ENCODE data around the gene STARD13. TPM values are rescaled to one million over a fixed set of nuclear protein-coding genes. Genes with fewer than 3 reads are reported as not detected.

Gene STARD13
- total RNA-seq, 2 experiments from 2014 or later = 0.57 TPM; not detected in 1

DNA sequence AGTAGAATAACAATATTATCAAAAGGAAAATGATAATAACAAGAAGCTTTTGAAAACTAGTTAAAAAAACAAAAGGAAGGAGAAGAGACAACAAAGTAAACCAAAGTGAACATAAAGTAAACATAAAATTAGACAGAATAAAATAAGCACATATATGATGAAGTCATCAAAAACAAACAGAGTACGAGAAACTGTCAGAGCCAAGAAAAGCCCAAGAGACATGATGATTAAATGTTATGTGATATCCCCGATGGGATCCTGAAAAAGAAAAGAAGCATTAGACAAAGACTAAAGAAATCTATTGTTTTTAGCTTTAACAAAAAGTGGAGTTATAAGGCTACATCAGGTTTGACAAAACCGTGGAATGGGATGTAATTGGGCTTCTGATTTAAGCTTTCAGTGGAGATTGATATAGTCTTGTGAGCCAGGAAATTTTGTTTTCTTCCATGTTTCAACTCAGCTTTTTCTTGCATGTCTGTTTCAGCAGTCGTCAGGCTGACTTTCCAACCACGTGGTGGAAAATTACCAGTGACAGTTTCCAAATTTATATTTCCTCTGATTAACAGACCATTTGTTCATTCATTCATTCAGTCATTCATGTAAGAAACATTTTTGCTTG lies 204.5 kb downstream of the STARD13 start:
- Histone ChIP-seq H2AFZ (ENCODE audit: low read length) (no peak overlapping the region), H3K9me2 (ENCODE audit: insufficient read depth, low read length) (no peaks in the 10 kb centered on the region), H3K27ac (ENCODE audit: low read depth, low read length, poor library complexity, severe bottlenecking) (no peak overlapping the region), H3K36me3 (ENCODE audit: insufficient read depth, low read length) (no peaks in the 10 kb centered on the region), H3K9me3 (ENCODE audit: low read length) (no peaks in the 10 kb centered on the region), H3K79me2 (ENCODE audit: insufficient read depth, low read depth, low read length) (no peaks in the 10 kb centered on the region), H3K4me3 (ENCODE audit: low read depth, low read length, poor library complexity, severe bottlenecking) (no peak overlapping the region), H3K4me2 (ENCODE audit: low read length) (no peak overlapping the region), H4K20me1 (ENCODE audit: insufficient read depth, low read length) (no peaks in the 10 kb centered on the region), H3K4me1 (ENCODE audit: insufficient read depth, low read length, poor library complexity, severe bottlenecking) (no peaks in the 10 kb centered on the region)
- POLR2A ChIA-PET = interaction anchor here (0.7 to 1.3 kb wide), 3 partner anchors 12 to 65 kb away, joined by 3 to 5 read pairs (median 3); no protein-coding TSS in a partner anchor
- no TSS peak for BruUV-seq (replicated peaks)
- TF ChIP-seq, protein P1, sequence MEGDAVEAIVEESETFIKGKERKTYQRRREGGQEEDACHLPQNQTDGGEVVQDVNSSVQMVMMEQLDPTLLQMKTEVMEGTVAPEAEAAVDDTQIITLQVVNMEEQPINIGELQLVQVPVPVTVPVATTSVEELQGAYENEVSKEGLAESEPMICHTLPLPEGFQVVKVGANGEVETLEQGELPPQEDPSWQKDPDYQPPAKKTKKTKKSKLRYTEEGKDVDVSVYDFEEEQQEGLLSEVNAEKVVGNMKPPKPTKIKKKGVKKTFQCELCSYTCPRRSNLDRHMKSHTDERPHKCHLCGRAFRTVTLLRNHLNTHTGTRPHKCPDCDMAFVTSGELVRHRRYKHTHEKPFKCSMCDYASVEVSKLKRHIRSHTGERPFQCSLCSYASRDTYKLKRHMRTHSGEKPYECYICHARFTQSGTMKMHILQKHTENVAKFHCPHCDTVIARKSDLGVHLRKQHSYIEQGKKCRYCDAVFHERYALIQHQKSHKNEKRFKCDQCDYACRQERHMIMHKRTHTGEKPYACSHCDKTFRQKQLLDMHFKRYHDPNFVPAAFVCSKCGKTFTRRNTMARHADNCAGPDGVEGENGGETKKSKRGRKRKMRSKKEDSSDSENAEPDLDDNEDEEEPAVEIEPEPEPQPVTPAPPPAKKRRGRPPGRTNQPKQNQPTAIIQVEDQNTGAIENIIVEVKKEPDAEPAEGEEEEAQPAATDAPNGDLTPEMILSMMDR (conservative IDR thresholded peaks at IDR 0.05; ENCODE audit: low read length) = no peak
- no peak for TF ChIP-seq EZH2phosphoT487 (IDR thresholded peaks at IDR 0.05; ENCODE audit: borderline replicate concordance, low read depth, low read length)
- CTCF ChIA-PET (ENCODE audit: unreplicated experiment) = no interaction called here
- no peak for DNase-seq (ENCODE audit: low spot score)
- intact Hi-C loops (cut with micrococcal nuclease; ENCODE audit: unreplicated experiment) = no loop called here

GRCh38 chr13:33079960-33080359 lies 205.6 kb downstream of the STARD13 start:
- Histone ChIP-seq H3K4me3 (ENCODE audit: low read depth, low read length, poor library complexity, severe bottlenecking) (no peak overlapping the region), H4K20me1 (ENCODE audit: insufficient read depth, low read length) (no peaks in the 10 kb centered on the region), H3K27ac (ENCODE audit: low read depth, low read length, poor library complexity, severe bottlenecking) (no peak overlapping the region), H3K36me3 (ENCODE audit: insufficient read depth, low read length) (no peaks in the 10 kb centered on the region), H3K79me2 (ENCODE audit: insufficient read depth, low read depth, low read length) (no peaks in the 10 kb centered on the region), H3K4me1 (ENCODE audit: insufficient read depth, low read length, poor library complexity, severe bottlenecking) (no peaks in the 10 kb centered on the region), H3K9me2 (ENCODE audit: insufficient read depth, low read length) (no peaks in the 10 kb centered on the region), H3K4me2 (ENCODE audit: low read length) (no peak overlapping the region), H2AFZ (ENCODE audit: low read length) (no peak overlapping the region), H3K9me3 (ENCODE audit: low read length) (no peaks in the 10 kb centered on the region)
- DNase-seq (ENCODE audit: low spot score) = peak; percentile 3
- intact Hi-C loops (cut with micrococcal nuclease; ENCODE audit: unreplicated experiment) = no loop called here
- no peak for TF ChIP-seq EZH2phosphoT487 (IDR thresholded peaks at IDR 0.05; ENCODE audit: borderline replicate concordance, low read depth, low read length)
- TF ChIP-seq, protein P1 (conservative IDR thresholded peaks at IDR 0.05; ENCODE audit: low read length) = no peak
- POLR2A ChIA-PET = interaction anchor here (1.1 kb wide), 1 partner anchor 49 kb away, joined by 3 read pairs; no protein-coding TSS in a partner anchor
- no TSS peak for BruUV-seq (replicated peaks)
- CTCF ChIA-PET (ENCODE audit: unreplicated experiment) = no interaction called here

DNA sequence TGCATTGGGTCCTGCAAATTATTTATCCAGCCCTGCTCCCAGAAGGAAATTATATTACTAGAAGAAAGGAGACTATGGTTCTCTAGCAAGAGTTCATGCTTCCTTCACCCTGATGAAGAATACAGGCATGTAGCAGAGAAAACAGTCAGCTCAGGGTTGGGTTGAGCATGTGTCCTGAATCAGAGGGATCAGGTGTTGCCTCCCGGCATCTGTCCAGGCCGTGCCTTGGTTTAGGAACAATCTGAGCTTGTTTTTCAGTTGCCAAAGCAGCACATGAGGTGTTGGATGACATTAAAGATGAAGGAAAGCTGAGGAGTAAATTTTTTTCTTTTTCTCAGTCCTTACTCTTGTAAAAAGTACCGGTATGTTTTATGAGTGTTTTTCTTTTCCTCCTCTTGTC lies 207.3 kb downstream of the STARD13 start:
- Histone ChIP-seq H2AFZ (ENCODE audit: low read length) (no peak overlapping the region), H3K4me1 (ENCODE audit: insufficient read depth, low read length, poor library complexity, severe bottlenecking) (no peaks in the 10 kb centered on the region), H3K4me2 (ENCODE audit: low read length) (no peak overlapping the region), H3K36me3 (ENCODE audit: insufficient read depth, low read length) (no peaks in the 10 kb centered on the region), H3K27ac (ENCODE audit: low read depth, low read length, poor library complexity, severe bottlenecking) (no peak overlapping the region), H3K9me2 (ENCODE audit: insufficient read depth, low read length) (no peaks in the 10 kb centered on the region), H3K9me3 (ENCODE audit: low read length) (no peaks in the 10 kb centered on the region), H4K20me1 (ENCODE audit: insufficient read depth, low read length) (no peaks in the 10 kb centered on the region), H3K79me2 (ENCODE audit: insufficient read depth, low read depth, low read length) (no peaks in the 10 kb centered on the region), H3K4me3 (ENCODE audit: low read depth, low read length, poor library complexity, severe bottlenecking) (no peak overlapping the region)
- ChIA-PET POLR2A (interaction anchor here (0.7 to 1.1 kb wide), 2 partner anchors 17 to 223 kb away, joined by 5 to 7 read pairs; no protein-coding TSS in a partner anchor), CTCF (ENCODE audit: unreplicated experiment) (no interaction called here)
- intact Hi-C loops (cut with micrococcal nuclease; ENCODE audit: unreplicated experiment) = no loop called here
- DNase-seq (ENCODE audit: low spot score) = no peak
- no TSS peak for BruUV-seq (replicated peaks)
- no peak for TF ChIP-seq EZH2phosphoT487 (IDR thresholded peaks at IDR 0.05; ENCODE audit: borderline replicate concordance, low read depth, low read length)
- TF ChIP-seq, protein P1 (conservative IDR thresholded peaks at IDR 0.05; ENCODE audit: low read length) = no peak

Data from OCI-LY7 (cell line).